DLD1 (cell line): ENCODE data around the gene PCDH1.

Source experiments
- in situ Hi-C: cut with HindIII; loops from 2 replicates; pipeline ENCODE4 v1.10.0; 2017; ENCODE audit warnings: low sequenced_read_pairs

The PCDH1 gene

DNA sequence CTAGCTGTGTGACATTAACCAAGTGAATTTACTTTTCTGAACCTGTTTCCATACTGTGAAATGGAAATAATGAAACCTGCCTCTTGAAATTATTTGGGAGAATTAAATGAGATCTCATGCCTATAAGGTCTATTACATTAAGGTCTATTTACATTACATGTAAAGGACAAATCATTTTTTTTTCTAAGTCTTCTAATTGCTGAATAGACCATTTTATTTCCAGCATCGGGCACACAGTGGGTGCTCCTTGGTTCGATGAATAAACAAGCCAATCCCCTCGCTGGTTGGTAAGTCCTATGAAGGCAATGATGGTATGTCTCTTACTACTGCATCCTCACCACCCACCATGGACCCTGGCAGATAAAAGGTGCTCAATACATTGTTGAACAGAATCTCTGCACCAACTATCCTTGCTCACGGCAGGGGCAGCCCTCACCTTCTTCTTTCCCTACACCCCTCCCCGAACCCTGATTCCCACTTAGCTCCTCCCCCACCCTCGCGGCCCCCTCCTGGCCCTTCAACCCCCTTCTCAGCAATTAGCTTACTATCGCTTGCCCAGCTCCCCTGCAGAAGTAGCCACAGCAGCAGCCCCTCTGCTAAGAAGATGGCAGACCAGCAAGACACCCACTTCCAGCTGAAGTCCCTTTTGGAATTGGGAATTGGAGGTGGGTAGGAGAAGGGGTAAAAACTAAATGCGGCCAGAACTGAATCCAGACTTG lies 3.0 kb downstream of the PCDH1 start:
- in situ Hi-C loops, result no loop called here

DNA sequence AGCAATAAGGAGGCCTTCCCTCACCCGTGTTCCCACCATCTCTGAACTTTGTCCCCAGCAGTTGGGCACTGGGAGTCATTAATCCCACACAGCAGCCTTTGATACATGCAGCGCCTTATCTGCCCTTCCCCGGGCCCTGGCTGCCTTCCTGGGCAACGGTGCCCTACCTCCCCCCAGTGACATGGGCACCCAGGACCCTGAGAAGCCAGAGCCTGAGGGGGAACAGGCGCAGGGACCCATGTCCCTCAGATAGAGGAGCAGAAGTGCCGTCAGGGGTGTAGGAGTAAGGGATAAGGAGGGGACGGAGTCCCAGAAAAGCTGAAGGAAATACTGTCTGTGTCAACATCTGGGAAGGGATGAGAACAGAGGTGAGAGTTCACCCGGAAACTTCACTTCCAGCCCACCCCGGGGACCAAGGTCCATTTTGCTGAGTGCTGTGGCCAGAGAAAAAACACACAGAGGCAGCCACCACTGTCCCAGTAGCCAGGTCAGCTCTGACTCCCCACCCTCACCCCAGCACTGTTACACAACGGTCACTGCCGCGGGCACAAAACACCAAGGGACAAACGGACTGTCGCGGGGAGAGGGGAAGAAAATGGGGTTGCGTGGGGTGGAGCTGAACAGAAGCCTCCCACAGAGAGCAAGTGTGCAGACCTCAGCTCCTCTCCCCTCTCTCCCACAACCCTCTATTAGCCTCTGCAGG lies 3.8 kb downstream of the PCDH1 start:
- in situ Hi-C loops, result no loop called here

DNA sequence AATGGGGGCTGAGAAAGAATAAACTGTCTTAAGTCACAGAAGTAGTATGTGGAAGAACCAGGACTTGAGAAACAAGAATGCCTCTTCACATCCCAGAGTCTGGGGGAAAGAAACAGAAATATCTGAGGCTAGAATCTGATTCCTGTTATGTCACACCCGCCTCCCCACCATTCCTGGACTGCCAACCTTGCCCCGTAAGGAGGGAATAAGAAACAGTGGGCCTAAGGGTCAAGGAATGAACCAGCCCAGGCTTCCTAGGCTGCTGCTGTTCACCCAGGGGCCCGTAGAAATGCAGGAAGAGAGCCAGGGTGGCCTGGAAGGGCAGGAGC lies 4.3 kb downstream of the PCDH1 start:
- in situ Hi-C loops, result no loop called here

DNA sequence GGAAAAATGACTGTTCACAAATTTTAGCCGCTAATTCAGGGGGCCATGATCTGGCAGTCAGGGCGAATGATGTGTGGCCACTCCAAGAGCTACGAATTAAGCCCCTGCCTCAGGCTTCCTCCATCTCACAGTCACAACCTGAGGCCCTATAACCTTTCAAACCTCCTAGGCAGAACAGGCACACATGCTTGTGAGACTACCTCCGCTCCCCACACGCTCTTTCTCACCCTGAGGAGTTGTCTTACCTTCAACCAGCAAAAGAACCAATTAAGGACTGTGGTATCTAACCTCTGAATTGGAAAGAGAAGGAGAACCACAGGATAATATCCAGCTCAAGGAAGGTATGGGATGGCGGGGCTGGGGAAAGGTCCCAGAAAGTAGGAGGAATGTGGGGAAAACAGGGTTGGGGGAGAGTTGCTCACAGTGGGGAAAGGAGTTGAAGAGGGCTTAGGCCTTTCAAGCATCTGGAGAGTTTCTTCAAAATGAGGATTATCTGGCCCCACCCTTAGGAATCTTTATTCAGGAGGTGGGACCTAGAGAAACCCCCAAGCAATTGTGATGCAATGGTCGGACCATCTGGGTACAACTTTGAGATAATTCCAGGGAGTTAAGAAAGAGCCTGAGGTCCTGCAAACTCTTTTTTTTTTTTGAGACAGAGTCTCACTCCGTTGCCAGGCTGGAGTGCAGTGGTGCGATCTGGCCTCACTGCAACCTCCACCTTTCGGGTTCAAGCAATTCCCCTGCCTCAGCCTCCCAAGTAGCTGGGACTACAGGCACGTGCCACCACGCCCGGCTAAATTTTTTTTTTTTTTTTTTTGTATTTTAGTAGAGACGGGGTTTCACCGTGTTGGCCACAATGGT lies 5.5 kb downstream of the PCDH1 start:
- in situ Hi-C loops, result no loop called here

DNA sequence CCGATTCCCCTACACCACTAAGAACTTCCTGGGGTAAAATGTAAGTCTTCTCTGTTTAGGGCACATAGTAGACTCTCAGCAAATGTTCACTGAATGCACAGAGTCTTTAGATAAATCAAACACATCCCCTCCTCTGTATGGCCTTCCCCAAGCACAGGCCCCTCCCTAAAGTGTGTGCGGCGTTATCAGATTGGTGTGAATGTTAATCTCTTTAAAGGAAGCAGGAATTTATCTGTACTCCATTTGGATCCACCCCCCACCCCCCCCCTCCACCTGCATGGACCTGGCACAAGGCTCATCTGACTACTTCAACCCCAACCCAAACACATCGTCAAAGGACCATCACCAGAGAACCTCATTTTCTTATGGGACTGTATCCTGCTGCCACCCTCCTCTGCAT lies 6.3 kb downstream of the PCDH1 start:
- in situ Hi-C loops, result no loop called here

DNA sequence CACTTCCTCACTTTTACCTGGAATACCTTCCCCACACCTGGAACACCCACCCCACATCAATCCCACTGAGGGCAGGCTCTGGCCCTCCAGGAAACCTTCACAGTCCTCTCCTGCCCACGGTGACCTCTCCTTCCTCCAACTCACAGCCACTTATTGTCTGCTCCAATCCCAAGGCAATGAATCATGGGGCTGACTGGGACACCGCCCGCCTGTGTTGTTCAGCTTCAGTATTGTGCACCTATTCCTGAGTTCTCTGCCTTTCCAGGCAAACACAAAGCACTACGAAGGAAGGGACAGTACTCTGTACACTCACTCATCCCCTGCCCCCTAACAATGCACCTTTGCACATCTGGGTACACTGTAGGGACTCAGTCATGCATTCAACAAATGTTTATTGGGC lies 7.3 kb downstream of the PCDH1 start:
- in situ Hi-C loops, result no loop called here

DNA sequence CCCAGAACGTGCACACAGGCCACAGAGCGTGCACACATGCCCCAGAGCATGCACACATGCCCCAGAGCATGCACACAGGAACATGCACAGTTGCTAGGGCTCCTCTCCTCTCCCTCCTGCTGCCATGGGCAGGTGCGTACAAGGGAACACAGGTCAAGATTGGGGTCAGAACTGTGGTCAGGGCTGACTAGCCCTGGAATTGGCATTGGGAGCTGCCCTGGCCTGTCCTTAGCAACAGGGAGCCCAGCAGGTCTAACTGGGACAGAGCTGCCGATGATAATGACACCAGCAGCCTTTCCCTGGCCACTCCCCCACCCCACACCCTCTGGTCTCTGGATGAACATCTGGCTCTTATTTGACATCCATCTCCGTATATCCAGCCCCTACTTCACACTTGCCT lies 8.0 kb downstream of the PCDH1 start:
- in situ Hi-C loops, result no loop called here

DNA sequence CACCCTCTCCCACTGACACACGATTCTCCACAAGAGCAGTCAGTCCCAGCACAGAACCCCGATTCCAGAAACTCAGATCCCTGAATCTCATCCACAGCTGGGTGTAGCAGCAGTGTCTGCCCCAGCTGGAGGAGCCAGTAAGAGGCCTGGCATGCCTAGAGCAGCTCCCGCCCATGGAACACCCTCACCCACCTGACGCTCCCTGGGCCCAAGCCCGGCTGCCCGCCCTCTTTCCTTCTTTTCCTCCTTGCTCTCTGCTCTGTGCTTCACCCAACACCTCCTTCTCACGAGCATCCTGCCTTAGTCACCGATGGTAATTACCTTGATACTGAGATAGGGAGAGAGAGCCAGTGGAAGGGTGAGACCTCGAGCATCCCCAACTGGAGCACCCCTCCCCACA lies 8.7 kb downstream of the PCDH1 start:
- in situ Hi-C loops, result no loop called here

DNA sequence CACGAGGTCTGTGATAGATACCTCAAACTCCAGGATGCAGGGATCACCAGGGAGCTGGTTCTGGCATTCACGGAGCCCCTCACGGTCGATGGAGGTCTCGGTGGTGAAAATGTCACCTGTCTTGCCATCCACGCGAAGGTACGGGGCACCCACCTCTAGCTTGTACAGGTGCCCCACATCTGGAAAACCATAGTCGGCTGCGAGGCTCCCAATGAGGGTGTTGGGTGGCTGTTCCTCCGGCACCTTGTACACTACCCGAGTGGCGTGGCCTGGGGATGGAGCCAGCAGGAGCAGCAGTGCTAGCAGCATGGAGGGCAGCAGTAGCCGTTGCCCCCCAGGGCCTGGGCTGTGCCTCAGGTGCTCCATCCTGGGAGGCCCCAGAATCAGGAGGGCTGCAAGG lies 9.2 kb downstream of the PCDH1 start:
- in situ Hi-C loops, result no loop called here

DNA sequence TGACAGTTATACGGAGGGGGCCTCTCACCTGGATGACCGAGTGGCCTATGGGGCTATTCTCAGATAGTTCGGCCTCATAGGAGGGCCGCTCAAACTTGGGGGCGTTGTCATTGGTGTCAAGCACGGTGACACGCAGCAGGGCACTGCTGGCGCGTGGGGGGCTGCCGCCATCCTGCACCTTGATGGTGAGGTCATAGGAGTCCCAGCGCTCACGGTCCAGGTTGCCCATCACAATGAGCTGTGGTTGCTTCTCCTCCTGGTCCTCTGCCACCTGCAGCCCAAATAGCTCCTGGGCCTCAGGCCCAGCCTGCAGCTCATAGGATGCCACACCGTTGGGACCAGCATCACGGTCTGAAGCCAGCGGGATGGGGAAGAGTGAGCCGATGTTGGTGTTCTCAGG lies 9.7 kb downstream of the PCDH1 start:
- in situ Hi-C loops, result no loop called here

DNA sequence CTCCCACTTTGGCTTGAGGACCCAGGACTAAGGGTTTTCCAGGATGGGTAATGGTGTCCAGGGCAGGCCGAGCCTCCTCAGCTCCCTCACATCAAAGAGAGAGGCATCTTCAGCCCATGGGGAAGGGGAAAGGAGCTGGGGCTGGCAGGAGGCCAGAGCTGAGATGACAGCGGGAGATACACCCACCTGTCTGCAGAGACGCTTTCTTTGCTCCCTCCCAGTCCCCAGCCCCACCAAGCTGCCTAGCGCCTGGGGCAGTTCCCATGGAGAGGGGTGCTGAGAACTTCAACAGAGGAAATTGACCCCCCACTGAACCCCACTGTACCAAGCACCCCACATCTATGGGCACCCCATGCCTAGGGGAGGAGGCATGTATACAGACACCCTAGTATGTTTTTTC lies 10.6 kb downstream of the PCDH1 start:
- in situ Hi-C loops, result no loop called here

DNA sequence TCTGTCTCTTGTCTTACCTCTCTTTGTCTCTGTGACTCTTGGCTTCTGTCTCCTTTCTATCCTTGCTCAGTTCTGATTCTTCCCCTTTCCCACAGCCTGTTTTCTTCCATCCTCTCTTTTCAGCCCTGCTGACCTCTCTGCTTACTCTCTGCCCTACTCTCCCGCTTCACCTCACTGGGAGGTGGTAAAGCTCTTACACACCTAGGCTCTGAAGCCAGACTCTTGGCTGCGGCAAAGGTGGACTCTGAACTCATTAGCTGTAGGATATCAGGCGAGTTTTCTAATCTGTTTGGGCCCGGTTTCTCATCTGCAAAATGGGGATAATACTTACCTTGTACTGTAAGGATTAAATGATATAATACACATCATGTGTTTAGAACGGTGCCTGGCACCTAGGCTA lies 11.1 kb downstream of the PCDH1 start:
- in situ Hi-C loops, result no loop called here

DNA sequence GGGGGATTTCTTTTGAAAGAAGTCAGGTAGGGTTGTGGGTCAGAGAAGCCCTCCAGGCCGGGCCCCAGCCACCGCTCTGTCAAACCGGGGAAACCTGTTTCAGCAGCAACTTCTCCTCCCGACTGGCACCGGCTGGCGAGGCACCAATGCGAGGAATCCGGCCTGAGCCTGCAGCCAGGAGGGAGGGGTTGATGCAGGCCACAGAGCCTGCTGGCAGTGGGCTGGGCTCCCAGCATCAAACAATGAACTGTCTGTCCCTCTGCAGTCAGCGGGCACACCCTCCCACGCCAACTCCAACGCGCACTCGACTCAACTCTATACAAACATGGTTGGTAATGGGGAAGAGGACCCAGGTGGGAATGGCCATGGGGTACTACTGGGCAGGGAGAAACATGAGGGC lies 12.1 kb downstream of the PCDH1 start:
- in situ Hi-C loops, result no loop called here

DNA sequence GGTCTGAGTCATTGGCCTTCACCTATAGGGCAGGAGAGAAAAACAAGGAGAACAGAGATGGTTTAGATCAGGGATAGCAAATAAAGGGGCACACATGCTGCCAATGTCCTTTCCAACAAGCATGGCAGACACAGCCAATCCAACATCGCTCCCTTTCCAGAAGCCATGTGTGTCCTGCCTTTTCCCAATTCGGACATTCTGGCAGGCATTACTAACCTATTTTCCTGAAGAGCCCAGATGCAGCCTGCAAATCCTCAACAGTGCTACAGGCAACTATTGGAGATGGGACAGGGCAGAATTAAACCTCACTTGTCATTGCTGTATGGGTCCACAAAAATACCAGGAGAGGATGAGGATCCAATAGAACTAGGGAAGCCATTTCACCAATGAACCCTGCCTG lies 12.8 kb downstream of the PCDH1 start:
- in situ Hi-C loops, result no loop called here

DNA sequence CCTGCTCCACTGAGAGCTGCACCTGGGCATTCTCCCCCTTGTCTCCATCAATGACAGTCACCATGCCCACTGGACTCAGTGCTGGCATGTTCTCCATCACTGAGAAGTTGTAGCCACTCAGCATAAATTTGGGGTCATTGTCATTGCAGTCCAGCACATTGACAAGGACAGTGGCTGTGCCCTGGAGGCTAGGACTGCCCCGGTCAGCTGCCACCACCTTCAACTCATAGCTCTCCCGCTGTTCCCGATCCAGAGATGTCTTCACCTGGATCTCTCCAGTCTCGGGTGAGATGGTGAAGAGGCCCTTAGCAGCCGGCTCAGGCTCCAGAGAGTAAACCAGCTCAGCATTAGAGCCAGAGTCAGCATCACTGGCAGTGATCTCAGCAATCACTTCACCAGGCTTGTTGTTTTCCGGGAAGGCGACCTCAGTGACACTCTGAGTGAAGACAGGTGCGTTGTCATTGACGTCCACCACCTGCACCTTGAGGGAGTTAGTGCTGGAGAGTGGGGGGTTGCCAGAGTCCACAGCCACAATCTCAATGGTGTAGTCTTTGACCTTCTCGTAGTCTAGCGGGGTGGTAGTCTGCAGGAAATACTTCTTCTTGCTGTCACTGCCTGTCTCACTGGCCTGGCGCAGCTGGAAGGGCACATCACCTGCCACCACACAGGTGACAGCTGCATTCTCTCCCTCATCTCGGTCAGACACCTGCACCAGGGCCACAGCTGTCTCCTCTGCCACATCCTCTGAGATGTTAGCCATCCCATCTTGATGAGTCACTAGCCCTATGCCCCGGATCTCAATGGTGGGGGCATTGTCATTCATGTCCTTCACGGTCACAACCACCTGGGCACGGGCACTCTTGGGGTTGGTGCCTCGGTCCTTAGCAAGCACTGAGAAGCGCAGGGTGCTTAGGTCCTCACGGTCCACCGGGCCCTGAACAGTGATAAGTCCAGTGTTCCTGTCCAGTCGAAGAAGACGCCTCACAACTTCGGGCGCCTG lies 13.5 kb downstream of the PCDH1 start:
- in situ Hi-C loops, result no loop called here

DNA sequence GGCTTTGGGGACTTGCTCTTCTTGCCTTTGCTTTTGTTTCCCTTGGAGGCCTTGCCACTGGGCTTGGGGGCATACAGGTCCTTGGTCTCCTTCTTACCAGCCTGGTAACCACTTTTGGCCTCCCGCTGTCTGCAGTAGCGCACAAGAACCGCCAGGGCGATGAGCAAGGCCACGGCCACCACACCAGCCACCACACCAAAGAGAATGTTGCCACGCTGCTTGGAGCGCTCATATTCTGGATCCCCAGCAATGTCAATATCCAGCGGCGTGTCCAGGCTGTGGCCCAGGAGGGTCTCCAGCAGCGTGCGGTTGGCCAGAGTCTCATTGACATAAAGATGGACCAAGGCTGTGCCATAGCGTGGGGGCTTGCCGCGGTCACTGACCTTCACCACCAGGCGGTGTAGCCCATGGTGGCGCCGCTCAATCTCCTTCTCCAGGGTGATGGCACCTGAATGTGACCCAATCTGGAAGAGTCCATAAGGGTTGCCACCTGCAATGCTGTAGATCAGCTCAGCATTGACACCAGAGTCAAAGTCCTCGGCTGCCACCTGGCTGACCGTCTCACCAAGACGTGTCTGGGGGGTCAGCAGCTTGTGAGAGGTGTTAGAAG lies 14.5 kb downstream of the PCDH1 start:
- in situ Hi-C loops, result no loop called here

DNA sequence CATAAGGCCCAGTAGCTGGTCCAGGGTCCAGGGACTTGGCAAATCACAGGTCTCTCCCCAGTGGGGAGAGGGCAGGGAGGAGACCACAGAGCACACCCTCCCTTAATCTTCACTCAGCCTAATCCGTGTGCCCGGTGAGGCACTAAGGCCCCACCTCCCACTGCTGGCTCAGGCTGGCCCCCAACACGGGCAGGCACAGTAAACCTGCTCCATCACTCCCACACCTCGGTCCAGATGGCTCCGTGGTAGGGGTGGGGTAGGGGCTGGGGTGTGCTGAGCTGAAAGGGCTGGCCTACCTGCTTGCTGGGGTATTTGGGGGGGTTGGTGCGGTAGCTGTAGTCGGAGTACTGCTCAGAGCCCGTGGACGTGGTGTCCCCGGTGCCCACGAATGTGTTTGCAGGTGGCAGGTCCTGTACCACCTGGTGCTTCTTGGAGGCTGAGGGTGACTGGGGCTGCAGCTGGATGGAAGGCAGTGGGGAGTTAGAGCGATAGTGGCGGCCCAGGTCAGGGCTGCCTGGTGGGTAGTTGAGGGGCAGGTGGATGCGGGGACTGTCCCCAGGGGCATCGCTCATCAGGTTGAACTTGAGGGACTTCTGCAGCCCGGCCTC lies 15.2 kb downstream of the PCDH1 start:
- in situ Hi-C loops, result no loop called here

DNA sequence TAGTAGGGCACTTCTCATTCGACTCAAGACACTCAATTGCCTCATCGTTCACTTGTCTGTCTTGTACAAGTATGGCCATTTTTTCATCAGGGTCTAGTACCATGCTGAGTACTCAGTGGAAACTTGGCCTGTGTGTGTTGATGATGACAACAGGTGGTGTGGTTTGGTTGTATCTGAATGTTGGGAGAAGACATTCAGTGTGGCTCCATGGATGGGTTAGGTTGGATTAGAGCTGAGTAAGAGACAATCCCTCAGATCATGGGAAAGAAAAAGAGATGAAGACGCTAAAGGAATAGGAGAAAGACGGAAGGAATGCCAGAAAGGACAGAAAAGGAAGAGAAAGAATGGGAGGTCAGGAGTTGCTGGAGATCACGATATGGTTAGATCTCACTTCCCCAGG lies 17.0 kb downstream of the PCDH1 start:
- in situ Hi-C loops, result no loop called here

DNA sequence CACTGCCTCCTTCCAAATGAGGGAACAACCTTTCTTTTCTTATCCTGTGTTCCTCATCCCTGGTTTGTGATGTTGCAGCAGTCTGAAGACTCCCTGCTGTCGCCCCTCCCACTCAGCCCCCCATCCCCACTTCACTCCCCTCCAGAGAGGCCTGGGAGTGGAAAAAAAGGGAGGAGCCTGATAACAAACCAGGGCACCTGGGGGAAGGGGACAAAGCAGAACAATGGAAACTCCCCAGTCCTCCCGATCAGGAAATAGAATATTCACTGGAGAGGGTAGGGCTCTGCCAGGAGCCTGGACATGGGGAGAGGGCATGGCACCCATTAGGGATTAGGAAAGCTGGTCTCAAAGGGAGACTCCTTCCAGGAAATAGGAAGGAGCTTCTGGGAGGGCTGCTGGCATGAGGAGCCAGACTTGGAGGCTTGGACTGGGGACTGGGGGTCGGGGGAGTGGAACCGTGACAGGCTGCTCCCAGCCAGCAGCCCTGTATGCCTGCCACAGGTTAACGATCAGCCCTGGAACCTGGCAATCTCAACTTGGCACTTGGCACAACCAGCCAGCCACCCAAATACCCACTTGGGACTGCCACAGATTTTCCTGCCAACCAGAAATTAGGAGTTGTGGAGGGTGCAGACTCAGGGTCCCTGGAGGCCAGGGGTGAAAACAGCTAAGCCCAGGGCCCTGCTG lies 20.0 kb downstream of the PCDH1 start:
- in situ Hi-C loops, result no loop called here
